Measurements from ENCODE around the gene TREX2.

- TF ChIP-seq POLR2A (IDR thresholded peaks at IDR 0.05; ENCODE audit: low read depth, low read length) (no peak), CTCF (conservative IDR thresholded peaks at IDR 0.05; ENCODE audit: low read depth, low read length) (no peak), RCOR1 (IDR thresholded peaks at IDR 0.05; ENCODE audit: insufficient replicate concordance, low read length) (no peak), CEBPB (IDR thresholded peaks at IDR 0.05; ENCODE audit: low read depth, low read length) (no peak), RAD21 (IDR thresholded peaks at IDR 0.05; ENCODE audit: low read length) (no peak), SMC3 (IDR thresholded peaks at IDR 0.05; ENCODE audit: low read depth, low read length) (no peak), MXI1 (IDR thresholded peaks at IDR 0.05; ENCODE audit: borderline replicate concordance, low read depth, low read length) (no peak), ELK1 (IDR thresholded peaks at IDR 0.05; ENCODE audit: borderline replicate concordance, low read depth, low read length) (no peak), NFE2L2 (IDR thresholded peaks at IDR 0.05; ENCODE audit: low read depth, low read length) (no peak), BHLHE40 (IDR thresholded peaks at IDR 0.05; ENCODE audit: low read depth, low read length) (no peak)
Observed at GRCh38 chrX:153468008-153468580, 22.2 kb upstream of the TREX2 start.

All from IMR-90 (cell line).